AG04450 (cell line): ENCODE measurements around the gene MS4A4A. TPM values are rescaled to one million over a fixed set of nuclear protein-coding genes. Genes with fewer than 3 reads are reported as not detected.

ENCODE experiments used
- CTCF ChIA-PET: fragments of 300-600, 350-600 bp; formaldehyde crosslinking; extraction: SDS; loops from one replicate; lab custom pipeline; 2022; ENCODE audit warnings: antibody characterized with exemption, inconsistent platforms; lab: Charles Lee
- POLR2A ChIA-PET: fragments of 350-600 bp; formaldehyde crosslinking; extraction: SDS; loops from one replicate; lab custom pipeline; 2021; ENCODE audit warnings: antibody characterized with exemption, inconsistent platforms; lab: Yijun Ruan, JAX
- DNase-seq: peaks from one replicate; pipeline ENCODE4 v3.0.0-alpha.2; 2011; ENCODE audit warnings: low read depth, low spot score
- H3K27ac ChIP-seq: one replicate; pipeline ENCODE4 v1.5.1; 2012; ENCODE audit warnings: low read depth, low read length, control low read depth
- H3K27me3 ChIP-seq: one replicate; pipeline ENCODE4 v1.6.0; 2012; ENCODE audit warnings: low read length; ENCODE audit not compliant: control insufficient read depth, insufficient read depth
- H3K4me3 ChIP-seq: 2 replicates; pipeline ENCODE4 v1.5.1; 2011; ENCODE audit warnings: mild to moderate bottlenecking, low read depth, low read length, control low read depth
- H3K9me3 ChIP-seq: 2 replicates; pipeline ENCODE4 v1.5.1; 2012; ENCODE audit warnings: low read length; ENCODE audit not compliant: control insufficient read depth, insufficient read depth
- polyA minus RNA-seq: library from RNA; depleted of rRNA, polyadenylated mRNA; stranded (reverse); fragments of >200 nt; gene quantifications from 2 replicates; pipeline ENCODE4 v1.2.3, GENCODE V29; 2011; rRNA and poly(A)+ RNA removed
- polyA plus RNA-seq: library from polyadenylated mRNA; depleted of rRNA; stranded (reverse); fragments of >200 nt; gene quantifications from 2 replicates; pipeline ENCODE4 v1.2.3, GENCODE V29; 2011; rRNA removed
- TF ChIP-seq, protein P1 (sequence below): IDR thresholded peaks from 2 replicates; pipeline ENCODE4 v1.5.1; 2011; ENCODE audit warnings: low read depth, low read length, control low read depth, inconsistent platforms

The MS4A4A gene
- polyA plus RNA-seq (not detected in 2 replicates), polyA minus RNA-seq (not detected in 2 replicates)

DNA sequence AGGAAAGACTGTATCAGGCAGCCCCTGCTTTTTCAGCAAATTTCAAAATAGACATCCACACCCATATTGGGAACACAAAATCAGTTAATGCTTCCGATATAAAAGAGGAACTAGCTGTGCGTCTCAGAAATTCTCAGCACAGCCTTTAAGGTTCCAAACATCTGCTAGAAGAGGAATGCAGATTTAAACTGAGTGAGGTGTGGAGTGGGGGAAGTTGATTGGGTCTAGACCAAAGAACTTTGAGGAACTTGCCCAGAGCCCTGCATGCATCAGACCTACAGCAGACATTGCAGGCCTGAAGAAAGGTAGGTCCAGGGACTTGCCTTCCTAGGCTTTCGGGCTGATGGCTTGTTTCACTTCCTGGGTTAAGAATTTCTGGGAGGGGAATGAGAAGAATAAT is at the start of gene MS4A4A:
TSS of gene MS4A4A (plus strand) at position 255 of the 400 bp plus-strand sequence. CDS start at position 265, 10 bp downstream.
- peaks cover 3% of the 10 kb centered on the region; the same call in 1 of the 2 replicates for H3K9me3 ChIP-seq
- ChIA-PET POLR2A (no interaction called here), CTCF (no interaction called here)
- DNase-seq: no peak
- TF ChIP-seq, protein P1, sequence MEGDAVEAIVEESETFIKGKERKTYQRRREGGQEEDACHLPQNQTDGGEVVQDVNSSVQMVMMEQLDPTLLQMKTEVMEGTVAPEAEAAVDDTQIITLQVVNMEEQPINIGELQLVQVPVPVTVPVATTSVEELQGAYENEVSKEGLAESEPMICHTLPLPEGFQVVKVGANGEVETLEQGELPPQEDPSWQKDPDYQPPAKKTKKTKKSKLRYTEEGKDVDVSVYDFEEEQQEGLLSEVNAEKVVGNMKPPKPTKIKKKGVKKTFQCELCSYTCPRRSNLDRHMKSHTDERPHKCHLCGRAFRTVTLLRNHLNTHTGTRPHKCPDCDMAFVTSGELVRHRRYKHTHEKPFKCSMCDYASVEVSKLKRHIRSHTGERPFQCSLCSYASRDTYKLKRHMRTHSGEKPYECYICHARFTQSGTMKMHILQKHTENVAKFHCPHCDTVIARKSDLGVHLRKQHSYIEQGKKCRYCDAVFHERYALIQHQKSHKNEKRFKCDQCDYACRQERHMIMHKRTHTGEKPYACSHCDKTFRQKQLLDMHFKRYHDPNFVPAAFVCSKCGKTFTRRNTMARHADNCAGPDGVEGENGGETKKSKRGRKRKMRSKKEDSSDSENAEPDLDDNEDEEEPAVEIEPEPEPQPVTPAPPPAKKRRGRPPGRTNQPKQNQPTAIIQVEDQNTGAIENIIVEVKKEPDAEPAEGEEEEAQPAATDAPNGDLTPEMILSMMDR: no peak
- H3K27ac ChIP-seq: no peak within 1 kb of the TSS
- H3K27me3 ChIP-seq: no peaks in the 10 kb centered on the region
- H3K4me3 ChIP-seq: no peak within 1 kb of the TSS

DNA sequence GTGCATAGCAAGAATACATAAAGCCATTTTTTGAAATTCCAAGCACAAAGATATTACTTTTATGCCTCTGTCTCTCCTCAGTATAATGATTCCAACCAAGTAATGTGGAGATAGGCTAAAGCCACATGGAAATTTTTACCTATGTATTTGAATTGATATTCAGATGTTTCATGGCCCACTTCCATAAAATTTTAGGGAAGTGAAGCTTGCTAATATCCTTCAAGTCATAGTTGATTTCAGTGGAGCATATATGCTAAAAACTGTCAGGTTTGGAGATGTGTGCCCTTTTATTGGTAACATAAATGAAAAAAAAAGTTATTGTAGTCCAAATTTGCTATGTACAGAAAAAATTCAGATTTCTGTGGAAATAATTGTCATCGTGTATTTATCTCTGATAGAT is 49.8 kb upstream of the MS4A4A start:
- ChIA-PET CTCF (interaction anchor here (1.0 kb wide), 1 partner anchor 20 kb away, joined by 4 read pairs; no protein-coding TSS in a partner anchor), POLR2A (no interaction called here)
- DNase-seq: no peak
- Histone ChIP-seq H3K4me3 (no peak overlapping the region), H3K9me3 (peaks cover 15% of the 10 kb centered on the region), H3K27me3 (no peaks in the 10 kb centered on the region), H3K27ac (no peak overlapping the region)
- TF ChIP-seq, protein P1: no peak

DNA sequence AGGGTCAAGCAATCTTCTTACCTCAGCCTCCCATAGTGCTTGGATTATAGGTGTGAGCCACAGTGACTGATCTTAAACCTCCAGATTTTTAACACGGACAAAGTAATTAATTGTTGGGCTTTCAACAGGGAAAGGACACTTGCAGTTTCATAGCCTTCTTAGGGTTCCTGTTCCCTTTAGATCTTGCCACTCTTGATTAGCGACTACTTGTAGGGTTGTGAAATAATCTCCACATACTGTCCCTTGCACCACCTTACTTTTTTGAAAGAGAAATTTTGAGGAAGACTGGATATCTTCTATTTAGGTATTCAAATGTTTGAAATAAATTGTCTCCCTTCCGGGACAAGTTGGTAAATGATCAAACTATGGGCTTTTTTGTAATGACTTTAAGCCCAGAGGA is 45.1 kb upstream of the MS4A4A start:
- TF ChIP-seq, protein P1: no peak
- H3K27ac ChIP-seq: no peak overlapping the region
- DNase-seq: no peak
- peaks cover 15% of the 10 kb centered on the region; the same call in 1 of the 2 replicates for H3K9me3 ChIP-seq
- POLR2A ChIA-PET: no interaction called here
- CTCF ChIA-PET: no interaction called here
- H3K27me3 ChIP-seq: no peaks in the 10 kb centered on the region
- H3K4me3 ChIP-seq: no peak overlapping the region

DNA sequence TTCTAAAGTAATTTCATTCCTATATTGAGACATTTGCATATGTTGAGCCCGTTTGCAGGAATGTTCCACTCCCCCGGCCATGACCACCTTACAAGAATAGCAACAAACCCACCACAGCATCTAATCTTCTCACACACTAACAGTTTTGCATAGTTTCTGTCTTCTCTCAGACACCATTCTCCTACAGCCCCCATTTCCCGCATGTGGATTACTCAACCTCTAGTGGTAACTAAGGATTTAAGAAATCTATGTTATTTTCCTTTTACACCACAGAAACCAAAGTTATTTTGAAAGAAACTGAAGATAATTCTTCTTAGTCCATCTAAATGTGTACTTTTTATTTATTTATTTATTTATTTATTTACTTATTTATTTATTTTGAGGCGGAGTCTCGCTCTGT is 39.8 kb upstream of the MS4A4A start:
- TF ChIP-seq, protein P1: no peak
- ChIA-PET CTCF (no interaction called here), POLR2A (no interaction called here)
- H3K27ac ChIP-seq: no peak overlapping the region
- no peak for DNase-seq
- H3K9me3 ChIP-seq: peaks cover 9% of the 10 kb centered on the region
- H3K4me3 ChIP-seq: no peak overlapping the region
- H3K27me3 ChIP-seq: no peaks in the 10 kb centered on the region

DNA sequence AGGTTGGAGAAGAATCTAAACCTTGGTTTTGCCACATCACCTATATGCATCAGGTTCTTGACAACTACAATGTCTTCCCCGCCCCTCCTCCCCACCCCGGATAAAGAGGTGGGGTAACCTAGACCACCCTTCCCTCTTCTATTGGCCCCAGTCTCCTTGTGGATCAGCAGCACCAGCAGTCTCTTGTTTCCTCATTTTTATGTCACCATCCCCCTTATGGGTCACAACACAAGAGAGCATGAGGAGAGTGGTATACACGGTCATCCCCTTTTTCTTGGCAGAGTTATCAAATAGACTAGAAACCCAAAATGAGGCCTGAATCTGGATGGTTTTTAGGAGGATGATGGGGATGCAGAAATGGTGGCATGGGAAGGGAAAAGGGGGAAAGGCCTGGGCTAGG is 38.7 kb upstream of the MS4A4A start:
- ChIA-PET CTCF (no interaction called here), POLR2A (no interaction called here)
- TF ChIP-seq, protein P1: no peak
- H3K4me3 ChIP-seq: no peak overlapping the region
- no peak for DNase-seq
- H3K27me3 ChIP-seq: no peaks in the 10 kb centered on the region
- peaks cover 9% of the 10 kb centered on the region for H3K9me3 ChIP-seq
- H3K27ac ChIP-seq: no peak overlapping the region
